ENCODE results near the gene CLOCK. TPM values are rescaled to one million over a fixed set of nuclear protein-coding genes. Genes with fewer than 3 reads are reported as not detected.

The CLOCK gene
- total RNA-seq, 2 experiments from 2014 or later: 1.9 to 9.0 TPM

- Histone ChIP-seq H3K4me2 (ENCODE audit: low read length) (no peak overlapping the region), H3K4me1 (ENCODE audit: insufficient read depth, low read length, poor library complexity, severe bottlenecking) (no peaks in the 10 kb centered on the region), H3K9me3 (ENCODE audit: low read length) (no peaks in the 10 kb centered on the region), H3K79me2 (ENCODE audit: insufficient read depth, low read depth, low read length) (no peaks in the 10 kb centered on the region), H3K36me3 (ENCODE audit: insufficient read depth, low read length) (peaks cover 9% of the 10 kb centered on the region; the same call in 1 of the 2 replicates), H4K20me1 (ENCODE audit: insufficient read depth, low read length) (no peaks in the 10 kb centered on the region), H3K9me2 (ENCODE audit: insufficient read depth, low read length) (no peaks in the 10 kb centered on the region), H2AFZ (ENCODE audit: low read length) (no peak overlapping the region), H3K27ac (ENCODE audit: low read depth, low read length, poor library complexity, severe bottlenecking) (no peak overlapping the region), H3K4me3 (ENCODE audit: low read depth, low read length, poor library complexity, severe bottlenecking) (no peak overlapping the region)
- intact Hi-C loops (cut with micrococcal nuclease; ENCODE audit: unreplicated experiment): no loop called here
- TF ChIP-seq EZH2phosphoT487 (IDR thresholded peaks at IDR 0.05; ENCODE audit: borderline replicate concordance, low read depth, low read length) (no peak), CTCF (conservative IDR thresholded peaks at IDR 0.05; ENCODE audit: low read length) (0 out of 2 replicates have a peak, but pooled peaks have one; percentile 2)
- BruUV-seq (replicated peaks): no TSS peak
- DNase-seq (ENCODE audit: low spot score): no peak
- ChIA-PET POLR2A (interaction anchor here (0.7 to 1.2 kb wide), 2 partner anchors 31 to 147 kb away, joined by 3 to 9 read pairs; no protein-coding TSS in a partner anchor), CTCF (ENCODE audit: unreplicated experiment) (no interaction called here)
These were observed 100.2 kb downstream of the CLOCK start for GRCh38 chr4:55446578-55446922.

GRCh38 chr4:55445921-55446577, 100.7 kb downstream of the CLOCK start:
- Histone ChIP-seq H3K4me3 (ENCODE audit: low read depth, low read length, poor library complexity, severe bottlenecking) (no peak overlapping the region), H3K4me2 (ENCODE audit: low read length) (no peak overlapping the region), H3K4me1 (ENCODE audit: insufficient read depth, low read length, poor library complexity, severe bottlenecking) (no peaks in the 10 kb centered on the region), H3K9me2 (ENCODE audit: insufficient read depth, low read length) (no peaks in the 10 kb centered on the region), H4K20me1 (ENCODE audit: insufficient read depth, low read length) (no peaks in the 10 kb centered on the region), H2AFZ (ENCODE audit: low read length) (no peak overlapping the region), H3K9me3 (ENCODE audit: low read length) (no peaks in the 10 kb centered on the region), H3K27ac (ENCODE audit: low read depth, low read length, poor library complexity, severe bottlenecking) (no peak overlapping the region), H3K36me3 (ENCODE audit: insufficient read depth, low read length) (peaks cover 10% of the 10 kb centered on the region; the same call in 1 of the 2 replicates), H3K79me2 (ENCODE audit: insufficient read depth, low read depth, low read length) (no peaks in the 10 kb centered on the region)
- TF ChIP-seq EZH2phosphoT487 (IDR thresholded peaks at IDR 0.05; ENCODE audit: borderline replicate concordance, low read depth, low read length) (no peak), CTCF (conservative IDR thresholded peaks at IDR 0.05; ENCODE audit: low read length) (0 out of 2 replicates have a peak, but pooled peaks have one; percentile 23)
- intact Hi-C loops (cut with micrococcal nuclease; ENCODE audit: unreplicated experiment): no loop called here
- ChIA-PET POLR2A (interaction anchor here (0.6 to 1.2 kb wide), 7 partner anchors 8 to 1323 kb away, joined by 3 to 9 read pairs (median 5); no protein-coding TSS in a partner anchor), CTCF (ENCODE audit: unreplicated experiment) (no interaction called here)
- BruUV-seq (replicated peaks): no TSS peak
- DNase-seq (ENCODE audit: low spot score): no peak

- ChIA-PET POLR2A (interaction anchor here (0.7 to 1.0 kb wide), 2 partner anchors 9 to 28 kb away, joined by 3 read pairs; no protein-coding TSS in a partner anchor), CTCF (ENCODE audit: unreplicated experiment) (no interaction called here)
- no peaks in the 10 kb centered on the region for H3K9me2 ChIP-seq (ENCODE audit: insufficient read depth, low read length)
- H3K4me2 ChIP-seq (ENCODE audit: low read length): no peak overlapping the region
- no peak overlapping the region for H3K27ac ChIP-seq (ENCODE audit: low read depth, low read length, poor library complexity, severe bottlenecking)
- H3K4me3 ChIP-seq (ENCODE audit: low read depth, low read length, poor library complexity, severe bottlenecking): no peak overlapping the region
- H3K4me1 ChIP-seq (ENCODE audit: insufficient read depth, low read length, poor library complexity, severe bottlenecking): no peaks in the 10 kb centered on the region
- H4K20me1 ChIP-seq (ENCODE audit: insufficient read depth, low read length): no peaks in the 10 kb centered on the region; the same call in 1 of the 2 replicates
- H3K79me2 ChIP-seq (ENCODE audit: insufficient read depth, low read depth, low read length): no peaks in the 10 kb centered on the region
- peaks cover 15% of the 10 kb centered on the region; the same call in 1 of the 2 replicates for H3K36me3 ChIP-seq (ENCODE audit: insufficient read depth, low read length)
- TF ChIP-seq EZH2phosphoT487 (IDR thresholded peaks at IDR 0.05; ENCODE audit: borderline replicate concordance, low read depth, low read length): no peak
- 0 out of 2 replicates have a peak, but pooled peaks have one; percentile 23 for TF ChIP-seq CTCF (conservative IDR thresholded peaks at IDR 0.05; ENCODE audit: low read length)
- no peak for DNase-seq (ENCODE audit: low spot score)
- no peak overlapping the region for H2AFZ ChIP-seq (ENCODE audit: low read length)
- BruUV-seq (replicated peaks): no TSS peak
- no peaks in the 10 kb centered on the region for H3K9me3 ChIP-seq (ENCODE audit: low read length)
- intact Hi-C loops (cut with micrococcal nuclease; ENCODE audit: unreplicated experiment): no loop called here
These were observed 101.9 kb downstream of the CLOCK start for GRCh38 chr4:55444827-55445226.

Measured in OCI-LY7 (cell line).